ENCODE results near the gene INS.

The INS gene

GRCh38 chr11:2160736-2161259, at the start of gene INS:
INS (minus strand) TSS chr11:2161209; CDS start chr11:2160971, 238 bp downstream.
- no peak for DNase-seq (ENCODE audit: low read depth, low spot score)

DNA sequence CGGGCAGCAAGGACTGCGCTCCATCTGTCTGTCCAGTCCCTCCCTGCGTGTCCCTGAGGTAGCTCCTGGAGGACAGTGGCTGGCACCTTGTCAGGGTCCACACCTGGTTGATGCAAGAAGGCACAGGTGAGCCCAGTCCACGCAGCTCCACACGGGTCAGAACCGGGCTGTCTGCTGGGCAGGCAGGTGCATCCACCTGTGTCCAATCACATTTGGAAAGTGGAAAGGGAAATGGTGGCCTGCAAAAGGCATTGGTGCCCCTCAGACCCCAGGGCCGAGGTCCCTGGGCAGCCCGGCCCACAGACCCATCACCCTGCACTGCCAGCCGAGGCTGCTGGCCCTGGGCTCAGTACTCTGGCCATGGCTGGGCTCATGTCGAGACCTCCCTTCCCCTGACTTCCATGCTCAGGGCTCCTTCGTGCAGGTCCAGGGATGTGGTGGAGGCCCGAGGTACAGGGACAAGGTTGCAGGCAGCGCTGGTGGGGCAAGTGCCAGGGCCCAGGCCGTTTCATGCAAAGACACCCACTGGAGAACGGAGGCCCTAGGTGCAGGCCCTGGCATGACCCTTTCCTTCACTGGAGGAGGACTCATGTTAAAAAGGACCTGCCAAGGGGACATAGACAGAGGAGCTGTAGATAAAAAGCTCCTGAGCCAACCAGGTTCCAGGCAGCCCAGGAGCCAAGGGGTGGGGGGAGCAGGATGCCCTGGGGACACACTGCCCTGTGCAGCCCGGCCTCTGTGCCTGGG, 49.5 kb upstream of the INS start:
- DNase-seq (ENCODE audit: low read depth, low spot score): no peak

DNA sequence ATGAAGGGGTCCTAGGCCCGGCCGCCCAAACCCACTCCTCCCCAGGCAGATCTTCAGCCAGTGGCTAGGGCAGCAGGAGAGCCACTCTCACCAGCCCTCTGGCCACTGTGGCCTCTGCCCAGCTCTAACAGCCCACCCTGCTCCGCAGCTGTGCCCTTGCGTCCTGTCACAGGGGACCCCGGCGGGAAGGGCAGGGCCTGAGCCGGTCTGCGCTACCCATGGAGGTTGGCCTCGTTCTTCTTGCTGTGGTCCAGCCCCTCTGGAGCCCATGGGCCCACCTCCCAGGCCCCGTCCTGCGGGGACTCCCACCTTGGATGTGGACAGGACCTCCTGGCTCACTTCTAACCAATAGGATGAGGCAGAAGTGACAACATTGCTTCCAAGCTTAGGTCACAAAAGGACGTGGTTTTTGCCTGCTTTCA, 48.9 kb upstream of the INS start:
- no peak for DNase-seq (ENCODE audit: low read depth, low spot score)

DNA sequence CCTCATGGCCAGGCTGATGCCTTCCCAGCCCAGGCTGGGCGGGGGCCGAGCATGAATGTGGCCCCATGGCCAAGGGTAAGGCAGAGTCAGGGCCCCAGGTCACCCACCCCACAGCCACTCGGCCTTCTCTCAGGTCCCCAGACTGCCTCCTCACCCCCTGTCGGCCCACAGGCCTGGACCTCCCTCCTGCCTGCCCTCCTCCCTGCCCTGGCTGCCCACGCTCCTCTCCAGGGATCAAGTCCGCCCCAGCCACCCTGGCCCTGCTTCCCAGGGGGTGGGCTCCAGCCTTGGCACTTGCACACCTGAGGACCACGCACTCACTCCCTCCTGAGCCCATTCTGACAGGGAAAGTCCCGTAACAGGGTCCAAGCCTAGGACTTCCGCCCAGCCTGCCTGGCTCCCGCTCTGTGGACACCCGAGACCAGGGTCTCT, 48.4 kb upstream of the INS start:
- no peak for DNase-seq (ENCODE audit: low read depth, low spot score)

DNA sequence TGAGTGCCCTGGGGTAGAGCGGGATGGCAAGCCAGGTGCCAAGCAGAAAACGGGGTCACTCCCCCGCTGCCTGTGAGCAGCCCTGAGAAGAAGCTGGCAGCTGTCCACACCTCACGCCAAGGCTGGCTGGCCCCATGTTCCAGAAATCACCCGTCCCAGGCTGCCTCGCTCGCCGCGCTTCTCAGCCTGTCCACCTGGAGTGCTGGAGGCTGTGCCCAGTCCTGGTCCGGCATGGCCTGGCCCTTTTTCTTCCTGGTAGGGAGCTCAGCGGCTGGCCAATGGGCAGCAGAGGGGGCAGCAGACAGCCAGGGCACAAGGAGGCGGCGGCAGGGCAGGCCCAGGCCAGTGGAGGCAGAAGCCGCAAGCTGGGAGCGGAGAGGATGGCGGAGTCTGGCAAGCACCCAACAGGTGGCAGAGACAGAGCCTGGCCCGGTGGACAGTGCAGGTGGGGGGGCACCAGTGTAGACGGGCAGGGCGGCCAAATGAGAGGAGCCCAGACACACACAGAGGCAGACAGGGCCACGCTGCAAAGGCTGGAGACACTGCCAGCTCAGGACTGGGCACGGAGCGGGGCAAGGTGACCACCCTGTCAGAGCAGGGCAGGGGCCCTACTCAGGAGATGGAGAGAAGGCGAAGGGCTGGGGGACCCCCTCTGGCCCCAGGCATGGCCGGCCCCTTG, 47.8 kb upstream of the INS start:
- no peak for DNase-seq (ENCODE audit: low read depth, low spot score)

GRCh38 chr11:2207773-2208621, 47.0 kb upstream of the INS start:
- no peak for DNase-seq (ENCODE audit: low read depth, low spot score)

GRCh38 chr11:2207212-2207611, 46.2 kb upstream of the INS start:
- DNase-seq (ENCODE audit: low read depth, low spot score): no peak

GRCh38 chr11:2205981-2206690, 45.1 kb upstream of the INS start:
- no peak for DNase-seq (ENCODE audit: low read depth, low spot score)

DNA sequence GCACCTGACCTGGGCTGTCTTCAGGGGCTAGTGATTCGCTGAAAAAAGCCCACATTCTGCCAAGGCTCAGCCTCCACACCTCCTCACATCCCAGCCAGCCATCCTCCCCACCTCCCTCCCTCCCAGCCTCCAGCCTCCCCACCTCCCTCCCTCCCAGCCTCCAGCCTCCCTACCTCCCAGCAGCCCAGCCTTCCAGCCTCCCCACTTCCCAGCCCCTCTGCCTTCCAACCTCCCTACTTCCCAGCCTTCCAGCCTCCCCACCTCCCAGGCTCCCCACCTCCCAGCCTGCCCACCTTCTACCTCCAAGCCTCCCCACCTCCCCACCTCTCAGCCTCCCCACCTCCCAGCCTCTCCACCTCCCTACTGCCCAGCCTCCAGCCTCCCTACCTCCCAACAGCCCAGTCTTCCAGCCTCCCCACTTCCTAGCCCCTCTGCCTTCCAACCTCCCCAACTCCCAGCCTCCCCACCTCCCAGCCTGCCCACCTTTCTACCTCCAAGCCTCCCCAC, 44.3 kb upstream of the INS start:
- DNase-seq (ENCODE audit: low read depth, low spot score): no peak

- DNase-seq (ENCODE audit: low read depth, low spot score): no peak
These were observed 43.6 kb upstream of the INS start for GRCh38 chr11:2204361-2205213.

- DNase-seq (ENCODE audit: low read depth, low spot score): no peak
These were observed 42.6 kb upstream of the INS start for GRCh38 chr11:2203440-2204259.

- DNase-seq (ENCODE audit: low read depth, low spot score): no peak
These were observed 42.0 kb upstream of the INS start for GRCh38 chr11:2202900-2203439.

DNA sequence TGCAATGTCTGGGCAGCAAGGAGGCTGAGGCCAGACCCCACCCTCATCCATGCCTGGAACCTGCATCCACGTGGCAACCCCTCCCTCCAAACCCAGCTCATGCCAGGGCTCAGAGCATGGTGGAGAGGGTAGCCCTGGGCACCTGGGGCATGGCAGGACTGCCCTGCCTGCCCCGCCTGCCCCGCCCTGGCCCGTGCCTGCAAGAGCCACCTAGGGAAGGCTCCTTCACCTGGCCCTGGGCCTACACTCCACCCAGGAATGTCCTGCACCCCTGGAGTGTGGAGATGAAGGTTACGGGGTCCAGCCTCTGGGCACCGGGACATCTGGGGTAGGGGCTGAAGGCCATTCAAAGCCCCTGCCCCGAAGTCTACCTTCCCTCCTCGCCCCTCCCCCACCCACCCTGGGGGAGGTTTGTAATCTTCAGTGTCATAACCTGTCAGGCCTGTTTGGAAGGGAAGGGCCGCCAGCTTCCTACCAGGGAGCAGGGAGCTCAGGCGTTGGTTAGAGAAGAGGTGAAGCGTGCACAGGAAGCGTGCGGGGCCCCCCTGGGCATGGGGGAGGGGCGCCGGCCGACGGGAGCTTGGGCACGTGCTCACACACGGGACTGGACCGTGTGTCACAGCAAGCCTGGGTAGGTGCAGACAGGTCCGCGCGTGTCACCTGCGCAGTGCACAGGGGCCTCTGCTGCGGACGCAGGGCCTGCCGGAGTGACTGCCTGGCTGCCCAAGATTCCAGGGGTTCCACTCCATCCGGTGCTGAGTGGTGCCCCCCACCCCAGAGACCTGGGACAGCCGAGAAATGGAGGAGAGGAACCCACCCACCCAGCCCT, 41.3 kb upstream of the INS start:
- DNase-seq (ENCODE audit: low read depth, low spot score): no peak

- DNase-seq (ENCODE audit: low read depth, low spot score): no peak
These were observed 40.5 kb upstream of the INS start for GRCh38 chr11:2201542-2201941.

- DNase-seq (ENCODE audit: low read depth, low spot score): no peak
These were observed 40.0 kb upstream of the INS start for GRCh38 chr11:2200957-2201519.

DNA sequence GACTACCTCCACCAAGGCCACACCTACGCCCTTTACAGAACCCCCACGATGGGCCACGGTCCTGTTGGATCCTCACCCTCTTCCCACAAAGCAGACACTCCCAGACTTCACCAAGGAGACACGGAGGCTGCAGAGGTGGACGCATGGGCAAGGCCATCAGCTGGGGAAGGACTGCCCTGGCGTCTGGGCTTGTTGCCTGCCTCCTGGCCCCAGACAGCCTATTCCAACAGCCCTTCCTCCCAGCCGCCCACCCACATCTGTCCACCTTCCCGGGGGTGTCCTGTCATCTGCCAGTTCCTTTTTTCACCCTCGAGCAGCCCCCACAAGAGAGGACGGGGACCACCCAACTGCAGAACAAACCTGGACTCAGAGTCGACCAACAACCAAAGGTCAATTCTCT, 39.5 kb upstream of the INS start:
- DNase-seq (ENCODE audit: low read depth, low spot score): no peak

DNA sequence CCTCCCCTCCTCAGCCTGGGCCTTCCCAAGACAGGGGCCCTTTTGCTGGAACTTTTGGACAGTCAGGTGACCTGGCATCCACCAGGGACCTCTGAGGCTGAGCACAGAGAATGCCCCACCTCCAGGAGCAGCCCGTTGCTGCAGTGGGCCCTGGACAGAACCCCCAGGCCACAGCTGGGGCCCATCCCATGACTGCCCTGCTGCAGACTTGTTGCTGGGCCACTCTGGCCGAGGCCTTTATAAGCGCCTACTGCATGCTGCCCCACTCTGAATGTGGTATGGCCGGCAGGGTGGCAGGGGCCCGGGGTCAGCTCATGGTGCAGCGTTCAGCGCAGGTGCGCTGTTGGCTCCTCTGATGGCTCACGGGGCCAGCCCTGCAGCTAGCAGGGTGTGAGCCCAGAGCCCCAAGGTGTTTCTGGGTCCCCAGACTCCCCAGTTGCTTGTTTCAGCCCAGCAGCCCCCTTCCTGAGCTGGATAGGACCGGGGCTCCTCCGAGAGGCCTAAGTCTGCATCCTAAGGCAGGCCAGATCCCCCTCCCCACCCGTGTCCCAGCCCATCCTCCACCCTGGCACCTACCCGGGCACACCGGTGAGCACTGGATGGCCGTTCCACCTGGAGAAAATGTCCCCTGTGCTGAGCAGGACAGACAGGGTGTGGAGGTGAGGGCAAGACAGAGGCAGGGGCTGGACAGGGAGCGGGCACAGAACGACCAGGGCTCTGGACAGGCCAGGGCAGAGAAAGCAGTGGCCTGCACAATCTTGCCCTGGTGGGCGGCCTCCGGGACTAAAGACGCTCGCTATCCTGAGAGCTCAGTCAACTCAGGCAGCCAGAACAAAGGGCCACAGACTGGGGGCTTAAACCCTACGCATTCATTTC, 38.7 kb upstream of the INS start:
- DNase-seq (ENCODE audit: low read depth, low spot score): no peak

All from activated naive CD8-positive, alpha-beta T cell treated with anti-CD3 and anti-CD28 coated beads, Interleukin-2, amount 50 U/mL, for 16 hours (primary cell).